Stimulated activated CD4-positive, alpha-beta T cell treated with anti-CD3 and anti-CD28 coated beads, Interleukin-4, amount 100 ng/mL, for 48 hours (primary cell): ENCODE results near the gene WNT9A.
A peak's percentile ranks its signal among the peaks of the same experiment; 100 is the strongest.

Source experiments
- DNase-seq, 2 donors: peaks; one replicate each; pipeline ENCODE4 v3.0.0-alpha.2; 2020; ENCODE audit warnings: low read depth in 2 of 2

The WNT9A gene

GRCh38 chr1:227954163-227954850 lies 6.6 kb upstream of the WNT9A start:
- DNase-seq: no peak

- no peak for DNase-seq
Measured at GRCh38 chr1:227953022-227953412, 5.3 kb upstream of the WNT9A start.

DNA sequence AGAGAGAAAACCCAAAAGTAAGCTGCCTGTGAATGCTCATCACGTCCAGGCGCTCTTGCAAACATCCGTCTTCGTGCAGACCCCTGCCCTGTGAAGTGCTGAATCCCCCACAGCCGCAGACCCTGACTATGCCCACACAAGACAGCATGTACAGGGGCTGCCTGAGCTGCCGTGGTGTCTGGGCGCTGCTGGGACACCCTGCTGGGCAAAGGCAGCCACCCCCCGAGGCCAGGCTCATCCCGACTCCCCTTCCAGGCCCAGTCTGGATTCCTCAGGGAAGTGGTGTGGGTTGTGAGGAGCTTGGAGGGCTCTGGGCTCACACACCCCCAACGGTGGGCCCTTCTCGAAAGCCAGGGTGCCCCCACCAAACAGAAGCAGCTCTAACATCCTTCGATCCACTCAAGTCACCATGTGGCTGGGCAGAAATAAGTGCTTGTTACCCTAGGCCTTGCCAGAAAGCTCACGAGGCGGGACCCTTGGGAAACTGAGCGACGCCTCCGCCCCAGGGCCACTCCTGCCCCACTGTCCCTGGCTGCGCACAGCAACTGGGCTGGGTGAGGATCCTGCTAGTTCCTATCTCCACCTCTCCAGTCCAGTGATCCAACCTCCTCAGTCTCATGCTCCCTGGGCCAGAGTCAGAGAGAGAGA lies 4.8 kb upstream of the WNT9A start:
- DNase-seq: no peak

- no peak for DNase-seq
Measured at GRCh38 chr1:227951624-227952373, 4.1 kb upstream of the WNT9A start.

DNA sequence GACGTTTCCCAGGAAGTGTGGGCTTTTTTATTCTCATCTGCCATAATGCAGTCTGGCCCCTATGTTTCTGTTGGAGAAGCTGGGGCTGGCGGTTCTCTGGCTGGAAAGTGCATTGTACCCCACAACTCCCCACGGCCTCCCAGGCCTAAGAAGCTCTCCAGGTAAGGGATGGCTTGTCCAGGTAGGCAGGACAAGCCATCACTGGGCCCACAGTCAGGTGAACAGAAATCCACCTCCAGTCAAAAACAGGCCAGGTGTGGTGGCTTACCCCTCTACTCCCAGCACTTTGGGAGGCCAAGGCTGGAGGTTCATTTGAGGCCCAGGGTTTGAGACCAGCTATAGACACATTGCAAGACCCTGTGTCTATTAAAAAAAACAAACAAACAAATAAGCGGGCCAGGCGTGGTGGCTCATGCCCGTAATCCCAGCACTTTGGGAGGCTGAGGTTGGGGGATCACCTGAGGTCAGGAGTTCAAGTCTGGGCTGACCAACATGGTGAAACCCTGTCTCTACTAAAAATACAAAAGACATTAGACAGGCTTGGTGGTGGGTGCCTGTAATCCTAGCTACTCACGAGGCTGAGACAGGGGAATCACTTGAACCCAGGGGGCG lies 3.1 kb upstream of the WNT9A start:
- no peak for DNase-seq

- no peak for DNase-seq
Measured at GRCh38 chr1:227949954-227950734, 2.4 kb upstream of the WNT9A start.

DNA sequence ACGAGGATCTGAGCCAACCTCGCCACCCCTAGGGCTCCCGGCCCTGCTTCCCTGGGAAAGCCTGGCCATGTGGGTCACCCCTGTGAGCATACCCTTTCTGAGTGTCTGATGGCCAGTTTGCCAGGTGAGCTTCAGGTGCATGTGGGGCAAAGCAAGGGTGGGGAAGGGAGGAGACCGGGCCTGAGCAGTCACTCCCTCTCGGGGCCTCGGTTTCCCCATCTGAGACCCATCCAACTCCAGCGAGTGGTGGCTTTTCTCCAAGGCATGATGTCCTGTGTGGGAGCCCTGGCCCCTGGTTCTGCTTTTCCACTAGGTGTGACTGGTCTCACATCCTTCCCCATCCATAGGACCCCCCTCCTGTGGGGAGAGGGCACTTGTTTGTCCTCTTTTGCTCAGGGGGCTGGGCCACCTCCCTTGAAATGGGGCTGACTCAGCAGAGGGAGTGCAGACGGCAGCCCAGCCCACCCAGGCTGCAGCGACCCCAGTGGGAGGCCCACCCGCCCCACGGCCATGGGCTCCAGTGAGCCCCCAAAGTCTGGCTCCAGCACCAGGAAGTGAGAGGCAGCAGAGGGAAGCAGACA lies 1.7 kb upstream of the WNT9A start:
- DNase-seq: no peak

- DNase-seq: no peak
Measured at GRCh38 chr1:227948493-227949260, 945 bp upstream of the WNT9A start.

- DNase-seq: no peak
Measured at GRCh38 chr1:227947386-227947675, 401 bp downstream of the WNT9A start.

DNA sequence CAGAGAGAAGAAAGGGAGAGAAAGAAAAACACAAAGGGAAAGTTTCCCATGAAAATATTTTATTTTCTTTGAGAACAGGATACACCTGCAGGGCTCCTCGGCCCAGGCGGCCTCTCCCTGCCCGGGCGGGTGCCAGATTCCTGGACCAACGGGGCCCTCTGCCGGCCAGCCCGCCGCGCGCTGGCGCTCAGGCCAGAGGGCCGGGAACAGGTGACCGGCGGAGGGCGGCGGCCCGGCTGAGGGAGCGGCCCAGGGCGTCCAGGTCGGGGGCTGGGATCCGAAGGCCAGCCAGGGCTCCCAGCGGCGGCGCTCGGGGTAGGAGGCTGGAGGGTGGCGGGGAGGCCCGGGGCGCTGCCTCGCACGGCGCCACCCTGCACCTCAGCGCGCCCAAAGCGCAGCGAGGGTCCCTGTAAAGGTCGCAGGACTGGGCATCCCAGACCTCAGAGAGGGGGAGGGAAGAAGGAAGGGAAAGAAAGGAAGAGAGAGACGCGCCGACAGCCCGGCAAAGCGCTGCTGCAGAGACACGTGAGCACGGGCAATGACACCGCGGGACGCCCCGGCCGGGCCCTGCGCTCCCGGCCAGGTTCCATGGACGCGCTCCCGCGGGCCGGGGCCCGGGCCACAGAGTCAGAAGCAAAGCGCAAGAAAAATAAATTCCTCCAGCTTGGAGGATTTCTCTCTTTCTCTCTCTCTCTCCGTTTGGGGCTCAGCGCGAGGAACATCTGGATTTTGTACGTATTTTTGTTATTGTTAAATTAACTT lies 927 bp downstream of the WNT9A start:
- peak; percentile 42 to 45 for DNase-seq

GRCh38 chr1:227945891-227946623 lies 1.7 kb downstream of the WNT9A start:
- no peak for DNase-seq

DNA sequence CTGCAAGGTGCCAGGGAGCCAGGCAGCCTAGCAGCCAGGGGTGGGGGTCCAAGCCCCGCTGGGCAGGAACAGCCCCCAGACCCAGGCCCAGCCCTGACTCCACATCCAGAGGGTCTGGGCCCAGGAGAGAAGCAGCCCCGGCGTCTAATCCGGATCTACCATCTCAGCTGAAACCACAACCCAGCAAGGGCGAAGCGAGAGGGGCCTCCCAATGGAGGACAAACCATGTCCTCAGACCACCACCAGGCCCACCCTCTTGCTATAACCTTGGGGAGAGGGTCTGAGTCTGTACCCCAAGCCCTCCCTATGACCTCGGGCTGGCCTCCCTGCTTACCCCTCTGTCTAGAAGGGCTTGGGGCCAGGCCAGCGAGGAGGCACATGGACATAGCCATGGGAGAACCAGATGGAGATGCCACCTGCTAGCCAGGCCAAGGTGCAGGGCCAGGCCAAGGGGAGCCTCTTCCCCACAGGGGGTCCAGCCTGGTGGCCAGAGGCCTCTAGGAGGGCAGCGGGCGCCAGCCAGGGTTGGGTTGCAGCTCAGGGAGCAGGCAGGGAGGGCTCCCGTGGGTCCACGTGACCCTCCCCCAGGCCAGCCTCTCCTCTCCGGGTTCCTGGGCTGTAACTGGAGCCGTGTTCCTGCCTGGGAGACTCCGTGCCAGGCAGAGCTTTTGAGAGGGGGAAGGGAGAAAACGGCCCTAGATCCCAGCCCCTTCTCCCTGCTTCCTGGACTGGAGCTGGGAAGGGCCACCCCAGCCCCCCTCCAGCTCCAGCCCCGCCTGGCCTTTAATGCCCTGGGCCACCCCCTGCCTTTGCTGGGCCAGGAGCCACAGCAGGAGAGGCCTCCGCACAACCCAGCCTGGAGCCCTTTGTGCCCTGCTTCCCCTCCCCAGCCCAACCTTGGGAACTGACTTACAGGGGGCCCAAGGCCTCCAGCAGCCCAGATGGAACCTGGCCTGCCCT lies 2.5 kb downstream of the WNT9A start:
- DNase-seq: no peak

DNA sequence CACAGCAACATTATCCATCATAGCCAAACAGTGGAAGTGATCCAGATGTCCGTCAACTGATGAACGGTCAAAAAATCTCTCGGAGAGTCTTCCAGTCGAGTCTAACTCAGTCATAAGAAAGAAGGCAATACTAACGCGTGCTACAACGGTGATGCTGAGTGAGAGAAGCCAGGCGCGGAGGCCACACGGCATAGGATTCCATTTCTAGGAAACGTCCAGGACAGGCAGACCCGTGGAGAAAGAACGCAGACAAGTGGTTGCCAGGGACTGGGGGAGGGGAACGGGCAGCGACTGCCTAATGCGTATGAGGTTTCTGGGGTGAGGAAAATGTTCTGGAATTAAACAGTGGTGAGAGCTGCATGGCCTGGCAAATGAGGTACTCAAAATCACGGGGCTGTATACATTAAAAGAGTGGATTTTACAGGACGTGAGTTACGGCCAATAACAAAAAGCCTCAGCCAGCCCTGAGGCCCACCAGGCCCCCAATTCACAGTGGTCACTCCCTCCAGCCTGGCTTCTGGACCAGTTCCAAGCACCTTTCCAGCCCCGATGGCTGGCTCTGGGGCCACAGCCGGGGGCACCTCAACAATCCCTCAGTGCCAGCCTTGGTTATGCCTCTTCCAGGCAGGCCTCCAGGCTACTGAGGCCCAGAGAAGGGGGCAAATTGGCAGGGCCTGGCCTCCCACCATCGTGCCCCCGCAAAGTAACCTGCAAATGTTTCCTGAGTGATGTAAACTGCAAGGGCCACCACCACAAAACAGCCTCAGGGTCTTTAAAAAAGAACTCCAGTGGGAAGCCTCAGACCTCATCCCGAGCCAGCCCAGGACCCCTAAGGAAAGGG lies 3.4 kb downstream of the WNT9A start:
- DNase-seq: no peak

DNA sequence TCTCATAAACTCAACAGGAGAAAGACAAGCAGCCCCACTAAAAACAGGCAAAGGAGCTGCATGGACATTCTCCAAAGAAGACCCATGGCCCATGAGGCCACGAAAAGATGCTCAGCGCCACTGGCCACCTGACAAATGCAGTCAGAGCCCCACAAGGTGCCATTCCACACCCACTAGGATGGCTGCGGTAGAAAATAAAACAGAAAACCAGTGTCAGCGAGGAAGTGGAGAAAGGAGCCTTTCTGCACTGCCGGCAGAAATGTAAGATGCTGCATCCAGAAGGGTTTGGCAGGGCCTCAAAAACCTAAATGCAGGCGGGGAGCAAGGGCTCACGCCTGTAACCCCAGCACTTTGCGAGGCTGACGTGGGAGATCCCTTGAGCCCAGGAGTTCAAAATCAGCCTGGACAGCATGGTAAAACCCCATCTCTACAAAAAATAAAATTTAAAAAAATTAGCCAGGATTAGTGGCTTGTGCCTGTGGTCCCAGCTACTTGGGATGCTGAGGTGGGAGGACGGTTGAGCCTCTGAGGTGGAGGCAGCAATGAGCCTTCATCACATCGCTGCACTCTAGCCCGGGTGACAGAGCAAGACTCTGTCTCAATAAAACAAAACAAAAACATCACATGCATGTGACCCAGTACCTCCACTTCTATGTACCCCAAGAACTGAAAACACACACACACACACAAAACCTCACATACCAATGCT lies 4.2 kb downstream of the WNT9A start:
- no peak for DNase-seq

DNA sequence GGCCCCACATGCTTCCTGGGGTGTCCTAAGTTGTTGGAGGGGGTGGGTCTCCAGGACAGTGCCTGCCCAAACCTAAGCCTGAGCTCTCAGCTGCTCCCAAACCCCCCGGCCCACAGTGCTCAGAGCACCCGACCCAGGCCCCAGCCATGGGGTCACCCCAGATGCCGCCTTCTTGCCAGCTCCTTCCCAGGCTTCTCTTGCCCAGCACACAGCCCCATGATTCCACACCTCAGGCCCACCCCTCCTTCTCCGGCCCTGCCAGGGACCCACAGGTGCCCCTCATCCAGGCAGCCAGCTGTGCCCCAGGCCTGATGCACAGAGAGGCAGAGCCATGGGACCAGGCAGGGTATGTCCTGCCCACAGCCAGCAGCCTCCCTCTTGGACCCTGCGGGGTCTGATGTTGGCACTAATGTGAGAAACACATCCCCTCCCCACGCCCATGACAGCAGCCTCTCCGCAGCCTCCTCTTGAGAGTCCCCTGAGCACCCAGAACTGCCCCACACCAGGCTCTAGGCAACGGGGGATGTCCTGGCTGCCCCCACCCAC lies 4.9 kb downstream of the WNT9A start:
- no peak for DNase-seq

DNA sequence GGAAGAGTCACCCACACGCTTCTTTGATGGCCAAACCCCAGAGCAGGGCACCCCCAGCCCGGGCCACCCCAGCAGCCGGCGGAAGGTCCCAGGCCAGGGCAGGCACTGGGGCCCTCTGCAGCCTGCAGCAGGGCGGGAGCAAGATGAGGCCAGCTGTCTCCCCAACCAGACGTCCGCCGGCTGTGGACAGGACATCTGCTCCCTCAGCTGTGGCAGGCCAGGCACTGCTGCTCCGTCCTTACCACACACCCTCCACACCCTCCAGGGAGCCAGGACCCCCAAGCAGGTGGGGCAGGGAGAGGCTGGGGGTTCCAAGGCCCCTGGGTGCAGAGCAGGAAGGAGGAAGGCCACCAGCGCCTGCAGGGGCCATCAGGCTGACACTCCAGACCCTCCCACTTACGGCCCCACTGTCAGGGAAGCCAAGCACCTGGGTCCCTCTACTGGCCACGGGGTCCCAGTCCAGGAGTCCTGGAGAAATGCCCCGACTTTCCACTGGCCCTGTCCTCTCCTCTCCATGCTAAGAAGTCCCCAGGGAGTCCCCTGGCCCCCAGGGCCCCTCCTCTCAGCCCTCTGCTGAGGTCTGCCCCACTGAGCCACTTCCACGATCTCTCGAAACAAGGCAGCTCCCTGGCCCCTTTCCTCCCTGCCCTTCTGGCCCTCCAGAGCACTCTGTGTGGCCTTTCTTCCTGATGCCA lies 5.6 kb downstream of the WNT9A start:
- no peak for DNase-seq
